Stimulated activated CD4-positive, alpha-beta T cell treated with anti-CD3 and anti-CD28 coated beads, Interleukin-12 subunit alpha, Interleukin-12 subunit beta, amount 100 ng/mL, for 24 hours (primary cell): ENCODE measurements around the gene PABPC1L.
"Not testable (repeated sequence)": the region's sequence is repeated elsewhere in the genome, so short reads cannot be mapped to it uniquely, and the experiment has no call there.

Experiments used
- DNase-seq, 2 experiments: peaks; one replicate each; pipeline ENCODE4 v3.0.0-alpha.2; 2020; ENCODE audit warnings: low read depth in 2 of 2

PABPC1L gene

DNA sequence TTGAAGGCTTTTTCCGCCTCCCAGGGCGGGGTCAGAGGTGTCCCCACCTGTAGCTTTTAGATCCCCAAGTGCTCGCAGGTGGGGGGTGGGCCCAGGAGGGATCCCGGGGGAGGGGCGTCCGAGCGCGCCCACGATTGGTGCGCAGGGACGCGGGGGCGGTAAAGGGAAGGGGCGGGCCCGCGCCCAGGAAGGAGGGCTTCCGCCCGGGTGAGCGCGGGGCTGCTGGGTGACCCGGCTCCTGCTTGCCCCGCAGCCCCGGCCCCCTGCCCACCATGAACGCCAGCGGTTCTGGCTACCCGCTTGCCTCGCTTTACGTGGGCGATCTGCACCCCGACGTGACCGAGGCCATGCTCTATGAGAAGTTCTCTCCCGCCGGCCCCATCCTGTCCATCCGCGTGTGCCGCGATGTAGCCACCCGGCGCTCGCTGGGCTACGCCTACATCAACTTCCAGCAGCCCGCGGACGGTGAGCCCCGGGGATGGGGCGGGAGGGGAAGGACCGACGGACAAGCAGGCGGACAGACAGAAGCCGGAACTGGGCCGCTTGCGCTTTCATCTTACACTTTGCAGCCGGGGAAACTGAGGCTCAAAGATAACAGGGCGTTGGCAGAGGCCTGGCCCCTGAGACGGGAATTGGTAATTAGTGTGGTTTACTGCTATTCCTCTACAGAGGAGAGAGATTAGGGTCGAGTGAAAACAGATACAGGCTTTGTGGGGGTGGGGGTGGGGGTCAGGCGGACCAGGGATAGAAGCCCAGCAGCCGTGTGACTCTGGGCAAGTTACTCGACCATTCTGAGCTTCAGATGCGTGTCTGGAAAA, at the start of gene PABPC1L:
TSS of gene PABPC1L (plus strand) at position 189 of the 818 bp plus-strand sequence. CDS start at position 273, 84 bp downstream.
- peak; percentile 63 to 76 for DNase-seq

DNA sequence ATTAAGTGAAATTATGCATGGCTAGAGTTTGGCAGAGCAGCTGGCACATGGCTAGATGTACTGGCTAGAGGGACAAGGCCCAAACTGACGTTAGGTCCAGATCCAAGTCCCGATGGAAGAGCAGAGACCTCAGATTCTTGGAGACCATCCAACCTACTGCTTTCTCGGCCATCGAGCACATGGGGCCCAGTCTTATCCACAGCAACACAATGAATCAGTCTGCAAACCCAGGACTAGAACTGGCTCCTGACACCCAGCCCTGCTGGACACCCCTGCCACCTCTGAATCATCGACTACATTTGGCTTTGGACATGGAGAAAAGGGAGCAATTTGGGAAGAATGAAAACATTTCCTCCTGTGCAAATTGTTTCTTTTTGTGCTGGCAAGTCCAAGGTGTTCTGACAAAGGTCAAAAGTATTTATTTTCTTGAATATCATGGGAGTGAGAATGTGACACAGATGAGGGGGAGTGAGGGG, 48.3 kb upstream of the PABPC1L start:
- no peak for DNase-seq

DNA sequence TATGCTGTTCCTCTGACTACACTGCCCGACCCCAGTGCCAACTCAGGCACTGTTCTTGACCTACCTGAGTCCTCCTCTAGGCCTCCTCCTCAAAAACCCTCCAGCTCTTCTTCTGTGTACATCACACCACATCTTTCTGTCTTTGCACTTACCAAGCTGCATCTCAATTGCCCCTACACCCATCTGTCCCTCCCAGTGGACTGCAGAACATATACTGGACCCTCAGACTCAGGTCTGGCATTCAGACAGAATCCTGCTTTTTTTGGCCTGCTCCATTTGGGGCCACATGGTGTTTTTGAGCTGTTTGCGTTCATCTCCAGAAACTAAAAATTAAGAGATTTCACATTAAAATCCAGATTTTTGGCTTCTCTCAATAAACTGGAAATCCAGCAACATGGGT, 47.6 kb upstream of the PABPC1L start:
- DNase-seq = no peak

GRCh38 chr20:44863365-44864084, 46.3 kb upstream of the PABPC1L start:
- DNase-seq = not testable (repeated sequence)

- not testable (repeated sequence) for DNase-seq
Observed at GRCh38 chr20:44864493-44864892, 45.4 kb upstream of the PABPC1L start.

GRCh38 chr20:44866703-44867335, 43.0 kb upstream of the PABPC1L start:
- DNase-seq = no peak

DNA sequence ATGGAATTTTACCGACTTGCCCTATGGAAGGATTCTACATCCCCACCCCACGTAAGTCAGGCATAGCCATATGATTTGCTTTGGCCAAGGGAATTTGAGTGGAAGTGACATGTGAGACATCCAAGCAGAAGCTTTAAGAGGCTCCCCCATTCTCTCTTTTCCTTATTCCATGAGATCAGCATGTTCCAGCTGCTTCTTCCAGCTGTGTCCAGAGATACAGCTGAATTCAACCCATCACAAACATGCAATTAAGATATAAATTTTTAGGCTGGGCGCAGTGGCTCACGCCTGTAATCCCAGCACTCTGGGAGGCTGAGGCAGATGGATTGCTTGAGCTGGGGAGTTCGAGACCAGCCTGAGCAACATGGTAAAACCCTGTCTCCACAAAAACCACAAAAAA, 40.4 kb upstream of the PABPC1L start:
- DNase-seq = no peak

DNA sequence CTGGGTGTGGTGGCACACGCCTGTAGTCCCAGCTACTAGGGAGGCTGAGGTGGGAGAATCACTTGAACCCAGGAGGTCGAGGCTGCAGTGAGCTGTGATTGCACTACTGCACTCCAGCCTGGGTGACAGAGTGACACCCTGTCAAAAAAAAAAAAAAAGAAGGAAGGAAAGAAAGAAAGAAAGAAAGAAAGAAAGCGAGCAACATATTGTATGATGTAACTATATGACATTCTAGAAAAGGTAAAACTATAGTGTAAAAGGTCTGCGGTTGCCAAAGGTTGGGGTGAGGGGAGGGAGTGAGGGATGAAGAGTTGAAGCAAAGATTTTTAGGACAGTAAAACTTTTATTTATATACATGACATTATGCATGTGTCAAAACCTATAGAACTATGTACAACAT, 27.5 kb upstream of the PABPC1L start:
- not testable (repeated sequence) for DNase-seq

DNA sequence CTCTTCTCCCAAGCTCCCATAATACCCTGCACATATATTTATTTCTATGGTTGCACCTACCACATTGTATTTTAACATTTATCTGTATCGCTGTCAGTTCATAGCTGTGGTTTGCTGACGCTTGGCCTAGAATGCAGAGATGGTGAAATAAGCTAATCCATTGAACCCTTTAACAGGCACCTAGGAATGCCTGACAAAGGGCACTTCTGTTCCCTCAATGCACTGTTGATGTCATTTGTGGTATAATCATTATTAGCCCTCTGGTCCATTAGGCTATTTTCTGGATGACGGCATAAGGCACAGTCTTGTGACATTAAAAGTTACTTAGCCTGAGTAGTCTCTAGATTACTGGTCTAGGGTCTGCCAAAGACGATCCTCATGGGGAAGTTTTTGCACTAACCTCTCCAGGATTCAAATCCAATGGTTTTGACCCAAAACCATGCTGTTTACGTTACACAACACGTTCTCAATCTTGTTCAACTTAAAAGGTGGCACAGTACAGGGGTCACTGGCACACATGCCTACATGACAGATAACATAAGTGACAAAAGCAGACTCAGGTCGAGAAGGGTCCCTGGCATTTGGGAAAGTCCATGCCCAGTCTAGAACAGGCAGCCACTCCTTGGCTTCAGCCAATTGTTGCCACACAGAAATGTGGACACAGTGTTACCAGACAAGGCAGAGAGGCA, 26.5 kb upstream of the PABPC1L start:
- no peak for DNase-seq

GRCh38 chr20:44884907-44885391, 24.9 kb upstream of the PABPC1L start:
- DNase-seq = no peak

- peak; percentile 94 to 99 for DNase-seq
Observed at GRCh38 chr20:44885392-44886265, 24.2 kb upstream of the PABPC1L start, which contains the start of gene YWHAB. Gene YWHAB (plus strand): TSS chr20:44885705. CDS start chr20:44901534, 15,829 bp downstream.

- DNase-seq = no peak
Observed at GRCh38 chr20:44886266-44886651, 23.6 kb upstream of the PABPC1L start.

DNA sequence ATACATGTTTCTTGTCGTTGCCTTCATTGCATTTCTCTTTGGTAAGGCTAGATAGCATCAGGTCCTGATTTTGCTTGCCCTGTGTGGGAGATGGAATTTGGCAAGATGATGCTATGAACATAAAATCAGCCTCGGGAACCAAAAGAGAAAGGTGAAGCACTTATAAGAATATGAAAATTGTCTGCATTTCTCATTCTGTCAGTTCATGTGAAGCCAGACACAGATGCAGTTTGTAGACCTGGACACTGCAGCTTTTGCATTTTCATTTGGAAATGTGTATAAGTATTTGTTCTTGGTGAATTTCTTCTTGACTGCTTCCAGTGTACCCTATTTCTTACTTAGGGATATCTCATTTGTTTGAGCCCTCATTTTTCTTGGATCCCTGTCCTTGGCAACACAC, 23.0 kb upstream of the PABPC1L start:
- no peak for DNase-seq

DNA sequence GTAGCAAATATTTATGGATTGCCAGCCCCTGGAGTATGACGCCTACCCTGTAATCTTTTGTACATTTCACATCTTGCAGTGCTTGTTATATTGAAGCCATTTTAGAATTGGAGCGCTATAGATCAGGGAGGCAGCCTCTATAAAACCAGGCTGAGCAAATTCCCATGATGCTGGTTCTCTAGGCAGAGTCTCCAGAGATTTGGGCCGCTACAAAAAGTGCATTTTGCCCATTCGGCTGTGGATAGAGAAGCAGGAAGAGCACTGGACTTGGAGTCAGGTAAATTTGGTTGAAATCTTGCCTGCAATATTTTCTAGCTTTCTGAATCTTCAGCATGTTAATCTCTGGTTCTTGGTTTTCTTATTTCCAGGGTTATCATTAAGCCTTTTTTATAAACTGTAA, 22.4 kb upstream of the PABPC1L start:
- no peak for DNase-seq

DNA sequence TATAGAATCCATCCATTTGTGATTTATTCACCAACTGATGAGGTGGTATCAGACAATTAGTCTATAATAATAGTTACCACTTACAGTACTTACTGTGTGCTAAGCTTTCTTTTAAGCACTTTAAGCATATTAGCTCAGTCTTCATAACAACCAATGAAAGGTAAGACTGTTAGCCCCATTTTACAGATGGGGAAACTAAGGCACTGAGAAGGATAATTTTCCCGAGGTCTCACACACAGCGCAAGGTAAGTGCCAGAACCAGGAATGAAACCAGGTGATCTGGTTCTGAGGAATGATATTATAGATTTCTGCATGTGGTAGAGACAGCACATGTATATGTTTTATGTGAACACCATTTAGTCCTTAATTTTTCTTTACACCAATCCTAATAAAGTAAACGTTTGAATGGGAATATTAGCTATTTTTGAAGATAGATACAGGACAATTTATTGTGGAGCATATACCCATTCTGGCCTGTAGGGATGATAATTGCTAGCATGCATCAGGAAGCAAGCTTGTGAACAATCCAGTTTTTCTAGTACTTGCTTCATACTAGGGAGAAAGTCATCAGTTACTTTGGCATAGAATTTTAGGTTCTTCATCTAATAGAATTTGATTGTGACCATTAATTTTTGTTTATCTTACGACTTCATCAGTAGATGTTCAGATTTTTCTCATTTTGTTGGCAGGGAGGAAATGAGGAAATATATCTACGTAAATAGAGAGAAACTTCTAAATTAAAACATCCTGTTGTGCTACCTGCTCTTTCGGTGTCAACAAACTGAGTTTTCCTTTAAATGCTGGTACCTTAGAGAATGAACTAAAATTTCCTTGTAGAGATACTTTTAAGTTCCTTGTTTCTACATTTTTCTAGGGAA, 21.4 kb upstream of the PABPC1L start:
- no peak for DNase-seq

DNA sequence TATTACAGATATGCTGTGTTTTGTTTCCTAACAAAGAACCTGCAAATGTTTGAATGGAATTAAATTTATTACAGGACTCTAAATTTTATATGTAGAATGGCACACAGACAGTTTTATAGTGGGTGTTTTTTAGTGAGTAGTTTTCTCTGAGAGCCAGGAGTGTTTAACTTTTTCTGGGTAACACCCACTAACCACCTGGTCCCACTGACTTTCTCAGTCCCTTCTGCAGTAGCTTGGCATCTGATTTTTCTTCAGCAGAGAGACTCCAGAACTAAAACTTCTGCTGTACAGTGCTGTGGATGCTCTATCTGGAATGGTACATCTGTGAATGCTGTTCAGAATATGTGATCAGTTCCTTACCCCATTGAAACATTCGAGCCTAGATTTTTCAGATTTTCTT, 18.0 kb upstream of the PABPC1L start:
- no peak for DNase-seq

DNA sequence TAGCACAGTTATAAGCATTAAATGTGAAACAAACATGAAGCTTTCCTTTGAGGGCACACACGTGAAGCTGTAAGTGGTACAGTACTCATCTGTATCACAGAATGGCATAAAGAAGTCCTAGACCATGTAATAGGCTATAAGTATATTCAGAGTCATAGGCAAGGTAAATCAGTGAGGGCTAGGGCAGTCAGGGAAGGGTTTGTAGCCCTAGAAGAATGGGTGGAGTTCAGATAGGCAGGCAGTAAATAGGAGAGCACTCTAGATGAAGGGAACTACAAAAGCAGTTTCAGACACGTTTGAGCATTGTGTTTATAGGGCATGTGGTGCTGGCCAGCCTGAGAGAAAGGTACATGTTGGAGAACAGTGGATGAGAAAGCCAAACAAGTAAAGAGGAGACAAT, 14.9 kb upstream of the PABPC1L start:
- no peak for DNase-seq

- no peak for DNase-seq
Observed at GRCh38 chr20:44896583-44896982, 13.3 kb upstream of the PABPC1L start.

GRCh38 chr20:44897133-44897532, 12.7 kb upstream of the PABPC1L start:
- DNase-seq = no peak
